K562 (cell line): Measurements from ENCODE around the gene LMBR1L. TPM values are rescaled to one million over a fixed set of nuclear protein-coding genes. Genes with fewer than 3 reads are reported as not detected.

Source experiments
- ARID2 ChIP-seq: fragments of 450-650 bp; IDR thresholded peaks from 2 replicates; pipeline ENCODE4 v1.6.1; 2017; ENCODE audit warnings: antibody characterized with exemption, mild to moderate bottlenecking
- C11orf30 ChIP-seq: fragments of 450-650 bp; IDR thresholded peaks from 2 replicates; pipeline ENCODE4 v1.6.1; 2016; ENCODE audit warnings: low read depth, mild to moderate bottlenecking
- DDX20 ChIP-seq: fragments of 450-650 bp; IDR thresholded peaks from 2 replicates; pipeline ENCODE4 v1.6.1; 2016; ENCODE audit warnings: missing genetic modification characterization, low read depth, mild to moderate bottlenecking, missing compliant biosample characterization, moderate library complexity
- HDGF ChIP-seq: fragments of 450-650 bp; IDR thresholded peaks from 2 replicates; pipeline ENCODE4 v1.6.1; 2016
- HNRNPUL1 ChIP-seq: fragments of 200-400 bp; formaldehyde crosslinking; IDR thresholded peaks from 2 replicates; pipeline ENCODE4 v1.6.1; 2017; ENCODE audit warnings: low read length
- JUN ChIP-seq, 2 experiments: sonication (generic) in 1 of 2; formaldehyde crosslinking in 1 of 2; IDR thresholded peaks; 2 replicates each; pipeline versions ENCODE4 v1.6.1 to v1.8.0; 2012 to 2022; ENCODE audit warnings: borderline replicate concordance in 2 of 2, mild to moderate bottlenecking in 2 of 2, improper control_type of control experiment in 1 of 2, low read depth in 1 of 2, low read length in 1 of 2, missing genetic modification reagents in 1 of 2
- POLR2A ChIP-seq: fragments of 450-650 bp; conservative IDR thresholded peaks from 2 replicates; pipeline ENCODE4 v1.6.1; 2016
- PRMT5 ChIP-seq: sonication (generic); formaldehyde crosslinking; IDR thresholded peaks from 2 replicates; pipeline ENCODE4 v1.5.0; 2020; ENCODE audit warnings: missing genetic modification reagents
- RBM39 ChIP-seq: fragments of 200-400 bp; formaldehyde crosslinking; optimal IDR thresholded peaks from 2 replicates; pipeline ENCODE3; 2018; ENCODE audit warnings: low read depth, low read length
- SP1 ChIP-seq: sonication (generic); formaldehyde crosslinking; IDR thresholded peaks from 2 replicates; pipeline ENCODE4 v1.8.1; 2022; ENCODE audit warnings: mild to moderate bottlenecking, missing genetic modification reagents
- SRSF1 ChIP-seq: fragments of 200-400 bp; formaldehyde crosslinking; IDR thresholded peaks from 2 replicates; pipeline ENCODE4 v1.6.1; 2017; ENCODE audit warnings: mild to moderate bottlenecking, low read depth, low read length, moderate library complexity
- STAT5B ChIP-seq: fragments of 250-450 bp; sonication (Bioruptor Pico); IDR thresholded peaks from 2 replicates; pipeline ENCODE4 v1.8.0; 2021; ENCODE audit warnings: mild to moderate bottlenecking, inconsistent platforms
- SUPT5H ChIP-seq: fragments of 450-650 bp; IDR thresholded peaks from 2 replicates; pipeline ENCODE4 v1.6.1; 2016
- WHSC1 ChIP-seq: IDR thresholded peaks from one replicate; pipeline ENCODE4 v1.6.1; 2012; ENCODE audit warnings: low read length, control low read depth, inconsistent platforms
- ZBTB7A ChIP-seq: IDR thresholded peaks from 2 replicates; pipeline ENCODE4 v1.6.1; 2011; ENCODE audit warnings: low read depth, mild to moderate bottlenecking, low read length, moderate library complexity, borderline replicate concordance; ENCODE audit not compliant: control insufficient read depth
- ZC3H11A ChIP-seq: IDR thresholded peaks from 2 replicates; pipeline ENCODE4 v1.6.1; 2012; ENCODE audit warnings: low read depth, low read length, improper control_type of control experiment
- ZNF282 ChIP-seq: sonication (generic); formaldehyde crosslinking; IDR thresholded peaks from 2 replicates; pipeline ENCODE4 v1.8.1; 2023; ENCODE audit warnings: missing genetic modification reagents
- polyA plus RNA-seq, 8 experiments: library from polyadenylated mRNA; depleted of rRNA in 4 of 8; stranded (reverse) in 5 of 8; unstranded in 3 of 8; fragments of >200 nt; fragmentation: Nextera tagmentation in 2 of 8; fragmentation: Illumina TruSeq in 1 of 8; extraction: Ambion mirVana in 2 of 8; extraction: Trizol in 1 of 8; gene quantifications; 2 replicates each; pipeline versions ENCODE4 v1.2.1 to v1.2.3, GENCODE V29; 2011 to 2014; ENCODE audit warnings: inconsistent platforms in 1 of 8, missing spikeins in 1 of 8
- total RNA-seq, 7 experiments: library from RNA; depleted of rRNA in 6 of 7; stranded (reverse); fragments of >200 nt in 6 of 7; fragmentation: Illumina TruSeq in 2 of 7; extraction: Trizol in 2 of 7; gene quantifications; 2 replicates each; pipeline versions ENCODE4 v1.2.1 to v1.2.3, GENCODE V29; 2011 to 2021; ENCODE audit warnings: low replicate concordance in 1 of 7
- TF ChIP-seq, protein P1 (sequence below): fragments of 450-650 bp; IDR thresholded peaks from 2 replicates; pipeline ENCODE4 v1.6.1; 2017; ENCODE audit warnings: antibody characterized with exemption
- TF ChIP-seq, protein P2 (sequence below): fragments of 450-650 bp; IDR thresholded peaks from 2 replicates; pipeline ENCODE4 v1.6.1; 2017; ENCODE audit warnings: antibody characterized with exemption, mild to moderate bottlenecking
- TF ChIP-seq, protein P3 (sequence below): fragments of 450-650 bp; formaldehyde crosslinking; IDR thresholded peaks from 2 replicates; pipeline ENCODE4 v1.4.0; 2022; ENCODE audit warnings: missing genetic modification characterization

LMBR1L gene
- total and polyA plus RNA-seq, 9 of the 15 experiments (the other 6 are each of a cell fraction or from before 2014, with no cell fraction given): 2.5 to 57.0 (median 31.1) TPM

DNA sequence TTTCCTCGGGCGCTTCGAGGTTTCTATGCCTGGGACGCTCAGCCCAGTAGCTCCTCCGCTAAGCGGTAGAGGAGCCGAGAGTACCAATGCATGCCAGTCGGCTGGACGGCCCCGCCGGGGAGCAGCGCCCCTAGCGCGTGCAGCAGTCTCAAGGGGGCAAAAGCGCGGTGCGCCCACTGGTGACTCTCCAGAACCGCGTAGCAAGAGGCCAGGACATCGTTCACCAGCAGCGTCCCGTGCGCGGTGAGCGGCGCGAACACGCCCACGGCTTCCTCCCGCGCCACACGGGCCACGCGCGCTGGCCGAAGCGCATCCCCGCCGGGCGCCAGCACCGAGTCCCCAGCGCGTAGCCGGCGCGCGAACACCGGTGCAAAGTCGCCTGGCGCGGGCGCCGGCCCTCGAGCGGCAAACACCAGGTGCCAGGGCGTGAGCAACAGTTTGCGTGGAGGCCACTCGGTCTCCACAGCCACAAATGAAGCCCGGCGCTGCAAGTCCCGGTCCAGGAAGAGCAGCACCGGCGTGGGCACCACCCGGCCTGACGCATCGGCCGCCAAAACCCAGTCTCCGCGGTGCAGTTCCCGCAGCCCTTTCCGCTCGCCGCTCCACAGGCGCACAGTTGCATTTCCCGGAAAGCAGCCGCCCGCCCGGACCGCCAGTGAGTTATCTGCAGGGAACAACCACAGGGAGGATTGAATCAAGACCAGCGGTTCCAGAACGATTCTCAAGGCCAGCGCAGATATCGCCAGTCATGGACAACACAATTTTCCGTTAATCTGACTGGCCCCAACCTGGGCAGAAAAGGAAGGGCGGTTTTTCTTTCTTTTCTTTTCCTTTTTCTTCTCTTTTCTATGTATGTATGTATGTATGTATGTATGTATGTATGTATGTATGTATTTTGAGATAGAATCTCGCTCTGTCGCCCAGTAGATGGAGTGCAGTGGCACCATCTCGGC lies 20.6 kb downstream of the LMBR1L start (continued):
- TF ChIP-seq RBM39 (no peak), ARID2 (no peak), WHSC1 (no peak), C11orf30 (peak; percentile 55), SP1 (no peak), STAT5B (no peak), DDX20 (tag) (no peak), HNRNPUL1 (no peak), JUN (IDR thresholded peaks at IDR 0.05; ENCODE audit: borderline replicate concordance, low read depth, low read length) (no peak), JUN (CRISPR knock-in tag; IDR thresholded peaks at IDR 0.05; ENCODE audit: borderline replicate concordance) (no peak), SRSF1 (no peak), ZNF282 (CRISPR knock-in tag) (peak; percentile 70), SUPT5H (no peak), ZC3H11A (no peak), POLR2A (no peak), HDGF (no peak), PRMT5 (CRISPR knock-in tag) (no peak), ZBTB7A (no peak)
- TF ChIP-seq, protein P1, sequence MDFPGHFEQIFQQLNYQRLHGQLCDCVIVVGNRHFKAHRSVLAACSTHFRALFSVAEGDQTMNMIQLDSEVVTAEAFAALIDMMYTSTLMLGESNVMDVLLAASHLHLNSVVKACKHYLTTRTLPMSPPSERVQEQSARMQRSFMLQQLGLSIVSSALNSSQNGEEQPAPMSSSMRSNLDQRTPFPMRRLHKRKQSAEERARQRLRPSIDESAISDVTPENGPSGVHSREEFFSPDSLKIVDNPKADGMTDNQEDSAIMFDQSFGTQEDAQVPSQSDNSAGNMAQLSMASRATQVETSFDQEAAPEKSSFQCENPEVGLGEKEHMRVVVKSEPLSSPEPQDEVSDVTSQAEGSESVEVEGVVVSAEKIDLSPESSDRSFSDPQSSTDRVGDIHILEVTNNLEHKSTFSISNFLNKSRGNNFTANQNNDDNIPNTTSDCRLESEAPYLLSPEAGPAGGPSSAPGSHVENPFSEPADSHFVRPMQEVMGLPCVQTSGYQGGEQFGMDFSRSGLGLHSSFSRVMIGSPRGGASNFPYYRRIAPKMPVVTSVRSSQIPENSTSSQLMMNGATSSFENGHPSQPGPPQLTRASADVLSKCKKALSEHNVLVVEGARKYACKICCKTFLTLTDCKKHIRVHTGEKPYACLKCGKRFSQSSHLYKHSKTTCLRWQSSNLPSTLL: no peak
- TF ChIP-seq, protein P2, sequence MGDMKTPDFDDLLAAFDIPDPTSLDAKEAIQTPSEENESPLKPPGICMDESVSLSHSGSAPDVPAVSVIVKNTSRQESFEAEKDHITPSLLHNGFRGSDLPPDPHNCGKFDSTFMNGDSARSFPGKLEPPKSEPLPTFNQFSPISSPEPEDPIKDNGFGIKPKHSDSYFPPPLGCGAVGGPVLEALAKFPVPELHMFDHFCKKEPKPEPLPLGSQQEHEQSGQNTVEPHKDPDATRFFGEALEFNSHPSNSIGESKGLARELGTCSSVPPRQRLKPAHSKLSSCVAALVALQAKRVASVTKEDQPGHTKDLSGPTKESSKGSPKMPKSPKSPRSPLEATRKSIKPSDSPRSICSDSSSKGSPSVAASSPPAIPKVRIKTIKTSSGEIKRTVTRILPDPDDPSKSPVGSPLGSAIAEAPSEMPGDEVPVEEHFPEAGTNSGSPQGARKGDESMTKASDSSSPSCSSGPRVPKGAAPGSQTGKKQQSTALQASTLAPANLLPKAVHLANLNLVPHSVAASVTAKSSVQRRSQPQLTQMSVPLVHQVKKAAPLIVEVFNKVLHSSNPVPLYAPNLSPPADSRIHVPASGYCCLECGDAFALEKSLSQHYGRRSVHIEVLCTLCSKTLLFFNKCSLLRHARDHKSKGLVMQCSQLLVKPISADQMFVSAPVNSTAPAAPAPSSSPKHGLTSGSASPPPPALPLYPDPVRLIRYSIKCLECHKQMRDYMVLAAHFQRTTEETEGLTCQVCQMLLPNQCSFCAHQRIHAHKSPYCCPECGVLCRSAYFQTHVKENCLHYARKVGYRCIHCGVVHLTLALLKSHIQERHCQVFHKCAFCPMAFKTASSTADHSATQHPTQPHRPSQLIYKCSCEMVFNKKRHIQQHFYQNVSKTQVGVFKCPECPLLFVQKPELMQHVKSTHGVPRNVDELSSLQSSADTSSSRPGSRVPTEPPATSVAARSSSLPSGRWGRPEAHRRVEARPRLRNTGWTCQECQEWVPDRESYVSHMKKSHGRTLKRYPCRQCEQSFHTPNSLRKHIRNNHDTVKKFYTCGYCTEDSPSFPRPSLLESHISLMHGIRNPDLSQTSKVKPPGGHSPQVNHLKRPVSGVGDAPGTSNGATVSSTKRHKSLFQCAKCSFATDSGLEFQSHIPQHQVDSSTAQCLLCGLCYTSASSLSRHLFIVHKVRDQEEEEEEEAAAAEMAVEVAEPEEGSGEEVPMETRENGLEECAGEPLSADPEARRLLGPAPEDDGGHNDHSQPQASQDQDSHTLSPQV: peak; percentile 71; the same call in 1 of the 2 replicates
- TF ChIP-seq, protein P3, sequence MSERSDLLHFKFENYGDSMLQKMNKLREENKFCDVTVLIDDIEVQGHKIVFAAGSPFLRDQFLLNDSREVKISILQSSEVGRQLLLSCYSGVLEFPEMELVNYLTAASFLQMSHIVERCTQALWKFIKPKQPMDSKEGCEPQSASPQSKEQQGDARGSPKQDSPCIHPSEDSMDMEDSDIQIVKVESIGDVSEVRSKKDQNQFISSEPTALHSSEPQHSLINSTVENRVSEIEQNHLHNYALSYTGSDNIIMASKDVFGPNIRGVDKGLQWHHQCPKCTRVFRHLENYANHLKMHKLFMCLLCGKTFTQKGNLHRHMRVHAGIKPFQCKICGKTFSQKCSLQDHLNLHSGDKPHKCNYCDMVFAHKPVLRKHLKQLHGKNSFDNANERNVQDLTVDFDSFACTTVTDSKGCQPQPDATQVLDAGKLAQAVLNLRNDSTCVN: no peak
